WTC11 (cell line): ENCODE results near the gene WDPCP. TPM values are rescaled to one million over a fixed set of nuclear protein-coding genes. Genes with fewer than 3 reads are reported as not detected.
"Not testable (repeated sequence)": the region's sequence is repeated elsewhere in the genome, so short reads cannot be mapped to it uniquely, and the experiment has no call there.

Experiments used
- ATAC-seq: fragments of 200-7000 bp; cut with Tn5 transposase; 2 replicates; pipeline ENCODE4 v1.10.0; 2021; ENCODE audit warnings: mild to moderate bottlenecking, moderate library complexity
- CTCF ChIA-PET: fragments of 300-600 bp; sonication (Branson Sonifier 250); formaldehyde crosslinking; loops from one replicate; lab custom pipeline; 2021; ENCODE audit warnings: antibody characterized with exemption; lab: Charles Lee
- POLR2A ChIA-PET: fragments of 350-600 bp; sonication (Branson Sonifier 250); formaldehyde crosslinking; loops from one replicate; lab custom pipeline; 2021; ENCODE audit warnings: antibody characterized with exemption; lab: Charles Lee
- DNase-seq: peaks from one replicate; pipeline ENCODE4 v3.0.0; 2021; ENCODE audit warnings: low spot score
- H3K27ac Mint-ChIP-seq: 2 replicates; pipeline ENCODE4 v1.8.0; 2021; ENCODE audit warnings: mixed read lengths
- H3K27me3 Mint-ChIP-seq: 2 replicates; pipeline ENCODE4 v1.8.0; 2021; ENCODE audit warnings: low read depth, mild to moderate bottlenecking, moderate library complexity, mixed read lengths
- H3K36me3 Mint-ChIP-seq: 2 replicates; pipeline ENCODE4 v1.8.0; 2021; ENCODE audit warnings: mixed read lengths
- H3K4me1 Mint-ChIP-seq: 2 replicates; pipeline ENCODE4 v1.8.0; 2022; ENCODE audit warnings: mixed read lengths
- H3K4me3 Mint-ChIP-seq: 2 replicates; pipeline ENCODE4 v1.8.0; 2021; ENCODE audit warnings: mild to moderate bottlenecking, moderate library complexity, mixed read lengths
- H3K9me3 Mint-ChIP-seq: 2 replicates; pipeline ENCODE4 v1.8.0; 2021; ENCODE audit warnings: mixed read lengths
- FOXJ3 ChIP-seq: sonication (generic); formaldehyde crosslinking; IDR thresholded peaks from 2 replicates; pipeline ENCODE4 v1.9.0; 2021; ENCODE audit warnings: missing genetic modification reagents, mild to moderate bottlenecking, borderline replicate concordance
- FOXK1 ChIP-seq: sonication (generic); formaldehyde crosslinking; IDR thresholded peaks from 2 replicates; pipeline ENCODE4 v1.8.0; 2022; ENCODE audit warnings: mild to moderate bottlenecking, moderate library complexity, missing genetic modification reagents
- NFE2L1 ChIP-seq: sonication (generic); formaldehyde crosslinking; IDR thresholded peaks from 2 replicates; pipeline ENCODE4 v1.8.1; 2023; ENCODE audit warnings: missing genetic modification reagents
- SP1 ChIP-seq: sonication (generic); formaldehyde crosslinking; conservative IDR thresholded peaks from 2 replicates; pipeline ENCODE4 v1.8.1; 2022; ENCODE audit warnings: missing genetic modification reagents
- ZNF232 ChIP-seq: sonication (generic); formaldehyde crosslinking; IDR thresholded peaks from 2 replicates; pipeline ENCODE4 v1.8.0; 2022; ENCODE audit warnings: mild to moderate bottlenecking, missing genetic modification reagents
- ZNF317 ChIP-seq: sonication (generic); formaldehyde crosslinking; IDR thresholded peaks from 2 replicates; pipeline ENCODE4 v1.8.1; 2023; ENCODE audit warnings: low read depth, mild to moderate bottlenecking, moderate library complexity, missing genetic modification reagents, borderline replicate concordance
- total RNA-seq: library from RNA; stranded (reverse); gene quantifications from 3 replicates; pipeline ENCODE4 v1.2.3, GENCODE V29; 2021
- TF ChIP-seq, protein P1 (sequence below): sonication (generic); formaldehyde crosslinking; IDR thresholded peaks from 2 replicates; pipeline ENCODE4 v1.8.1; 2023; ENCODE audit warnings: mild to moderate bottlenecking, missing genetic modification reagents, moderate library complexity
- TF ChIP-seq, protein P2 (sequence below): sonication (generic); formaldehyde crosslinking; IDR thresholded peaks from 2 replicates; pipeline ENCODE4 v1.8.0; 2022; ENCODE audit warnings: mild to moderate bottlenecking, missing genetic modification reagents
- TF ChIP-seq, protein P3 (sequence below): sonication (generic); formaldehyde crosslinking; IDR thresholded peaks from 2 replicates; pipeline ENCODE4 v1.8.1; 2023; ENCODE audit warnings: mild to moderate bottlenecking, missing genetic modification reagents, moderate library complexity
- TF ChIP-seq, protein P4 (sequence below): fragments of 250-450 bp; sonication (Bioruptor Pico); IDR thresholded peaks from 2 replicates; pipeline ENCODE4 v2.1.2; 2022; ENCODE audit warnings: mild to moderate bottlenecking, moderate library complexity
- TF ChIP-seq, protein P5 (sequence below): sonication (generic); formaldehyde crosslinking; IDR thresholded peaks from 2 replicates; pipeline ENCODE4 v1.8.1; 2023; ENCODE audit warnings: mild to moderate bottlenecking, moderate library complexity, missing genetic modification reagents
- TF ChIP-seq, protein P6 (sequence below): sonication (generic); formaldehyde crosslinking; IDR thresholded peaks from 2 replicates; pipeline ENCODE4 v1.8.0; 2023; ENCODE audit warnings: missing genetic modification reagents, mild to moderate bottlenecking, borderline replicate concordance

WDPCP gene
- total RNA-seq, 1 experiment from 2014 or later: 10.9 TPM

DNA sequence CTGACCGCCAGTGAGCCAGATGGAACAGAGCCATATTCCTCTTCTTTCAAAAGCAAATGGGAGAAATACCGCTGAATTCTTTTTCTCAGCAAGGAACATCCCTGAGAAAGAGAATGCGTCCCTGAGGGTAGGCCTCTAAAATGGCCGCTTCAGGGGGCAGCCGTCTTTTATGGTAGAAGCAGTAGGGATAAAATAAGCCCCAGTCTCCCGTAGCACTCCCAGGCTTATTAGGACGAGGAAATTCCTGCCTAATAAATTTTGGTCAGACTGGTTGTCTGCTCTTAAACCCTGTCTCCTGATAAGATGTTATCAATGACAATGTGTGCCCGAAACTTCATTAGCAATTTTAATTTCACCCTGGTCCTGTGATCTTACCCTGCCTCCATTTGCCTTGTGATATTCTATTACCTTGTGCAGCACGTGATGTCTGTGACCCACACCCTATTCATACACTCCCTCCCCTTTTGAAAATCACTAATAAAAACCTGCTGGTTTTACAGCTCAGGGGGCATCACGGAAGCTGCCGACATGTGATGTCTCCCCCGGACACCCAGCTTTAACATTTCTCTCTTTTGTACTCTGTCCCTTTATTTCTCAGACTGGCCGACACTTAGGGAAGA lies 14.4 kb downstream of the WDPCP start:
- TF ChIP-seq, protein P1, sequence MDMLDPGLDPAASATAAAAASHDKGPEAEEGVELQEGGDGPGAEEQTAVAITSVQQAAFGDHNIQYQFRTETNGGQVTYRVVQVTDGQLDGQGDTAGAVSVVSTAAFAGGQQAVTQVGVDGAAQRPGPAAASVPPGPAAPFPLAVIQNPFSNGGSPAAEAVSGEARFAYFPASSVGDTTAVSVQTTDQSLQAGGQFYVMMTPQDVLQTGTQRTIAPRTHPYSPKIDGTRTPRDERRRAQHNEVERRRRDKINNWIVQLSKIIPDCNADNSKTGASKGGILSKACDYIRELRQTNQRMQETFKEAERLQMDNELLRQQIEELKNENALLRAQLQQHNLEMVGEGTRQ (CRISPR knock-in tag): peak; percentile 92
- TF ChIP-seq, protein P2, sequence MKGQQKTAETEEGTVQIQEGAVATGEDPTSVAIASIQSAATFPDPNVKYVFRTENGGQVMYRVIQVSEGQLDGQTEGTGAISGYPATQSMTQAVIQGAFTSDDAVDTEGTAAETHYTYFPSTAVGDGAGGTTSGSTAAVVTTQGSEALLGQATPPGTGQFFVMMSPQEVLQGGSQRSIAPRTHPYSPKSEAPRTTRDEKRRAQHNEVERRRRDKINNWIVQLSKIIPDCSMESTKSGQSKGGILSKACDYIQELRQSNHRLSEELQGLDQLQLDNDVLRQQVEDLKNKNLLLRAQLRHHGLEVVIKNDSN (CRISPR knock-in tag): peak; percentile 93
- H3K27me3 Mint-ChIP-seq, POLR2A ChIA-PET, CTCF ChIA-PET, DNase-seq, ATAC-seq: not testable (repeated sequence)
- H3K4me1 Mint-ChIP-seq: peaks cover 33% of the 10 kb centered on the region
- peaks cover 26% of the 10 kb centered on the region for H3K9me3 Mint-ChIP-seq
- H3K4me3 Mint-ChIP-seq: peak overlapping the region; percentile 41
- H3K27ac Mint-ChIP-seq: peak overlapping the region; percentile 97
- H3K36me3 Mint-ChIP-seq: peaks cover 27% of the 10 kb centered on the region

DNA sequence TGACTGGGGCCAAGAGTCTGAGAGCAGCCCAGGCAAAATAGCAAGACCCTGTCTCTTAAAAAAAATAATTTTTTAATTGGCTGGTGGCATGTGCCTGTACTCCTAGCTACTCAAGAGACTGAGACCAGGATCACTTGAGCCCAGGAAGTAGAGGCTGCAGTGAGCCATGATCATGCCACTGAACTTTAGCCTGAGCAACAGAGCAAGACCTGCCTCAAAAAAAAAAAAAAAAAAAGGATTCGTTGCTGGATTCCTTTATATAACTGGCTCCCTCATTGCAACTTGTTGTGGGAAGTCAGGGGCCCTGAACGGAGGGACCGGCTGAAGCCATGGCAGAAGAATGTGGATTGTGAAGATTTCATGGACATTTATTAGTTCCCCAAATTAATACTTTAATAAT lies 15.3 kb downstream of the WDPCP start:
- Mint-ChIP-seq H3K9me3 (peaks cover 33% of the 10 kb centered on the region), H3K4me1 (peaks cover 26% of the 10 kb centered on the region), H3K27ac (peak overlapping the region; percentile 97), H3K36me3 (peaks cover 35% of the 10 kb centered on the region)
- H3K27me3 Mint-ChIP-seq, DNase-seq, ATAC-seq, H3K4me3 Mint-ChIP-seq, CTCF ChIA-PET, POLR2A ChIA-PET: not testable (repeated sequence)

DNA sequence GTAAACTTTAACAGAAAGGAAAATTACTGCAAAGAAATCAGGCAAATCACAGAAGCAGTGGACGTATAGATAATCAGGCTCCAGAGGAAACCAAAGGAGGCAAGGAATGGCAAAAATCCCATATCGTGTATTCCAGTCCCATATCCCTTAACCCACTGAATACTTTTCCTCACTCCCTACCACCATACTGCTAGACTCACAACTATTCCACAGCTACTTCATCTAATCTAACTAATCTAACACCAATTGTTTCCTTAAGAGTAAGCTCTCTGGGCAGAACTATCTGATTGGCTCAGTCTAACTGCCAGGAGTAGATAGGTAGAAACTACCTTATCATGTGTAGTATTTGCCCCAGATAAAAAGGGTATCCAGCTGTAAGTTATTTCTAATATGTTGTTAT lies 16.3 kb downstream of the WDPCP start:
- peaks cover 43% of the 10 kb centered on the region for H3K9me3 Mint-ChIP-seq
- POLR2A ChIA-PET: no interaction called here
- ATAC-seq: no peak
- no peak for DNase-seq
- H3K4me1 Mint-ChIP-seq: peaks cover 28% of the 10 kb centered on the region
- CTCF ChIA-PET: no interaction called here
- TF ChIP-seq ZNF317 (CRISPR knock-in tag) (no peak), NFE2L1 (CRISPR knock-in tag) (no peak), FOXJ3 (CRISPR knock-in tag) (no peak), ZNF232 (CRISPR knock-in tag) (no peak), FOXK1 (CRISPR knock-in tag) (no peak), SP1 (CRISPR knock-in tag) (no peak)
- TF ChIP-seq, protein P3, sequence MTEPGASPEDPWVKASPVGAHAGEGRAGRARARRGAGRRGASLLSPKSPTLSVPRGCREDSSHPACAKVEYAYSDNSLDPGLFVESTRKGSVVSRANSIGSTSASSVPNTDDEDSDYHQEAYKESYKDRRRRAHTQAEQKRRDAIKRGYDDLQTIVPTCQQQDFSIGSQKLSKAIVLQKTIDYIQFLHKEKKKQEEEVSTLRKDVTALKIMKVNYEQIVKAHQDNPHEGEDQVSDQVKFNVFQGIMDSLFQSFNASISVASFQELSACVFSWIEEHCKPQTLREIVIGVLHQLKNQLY (CRISPR knock-in tag): no peak
- TF ChIP-seq, protein P4, sequence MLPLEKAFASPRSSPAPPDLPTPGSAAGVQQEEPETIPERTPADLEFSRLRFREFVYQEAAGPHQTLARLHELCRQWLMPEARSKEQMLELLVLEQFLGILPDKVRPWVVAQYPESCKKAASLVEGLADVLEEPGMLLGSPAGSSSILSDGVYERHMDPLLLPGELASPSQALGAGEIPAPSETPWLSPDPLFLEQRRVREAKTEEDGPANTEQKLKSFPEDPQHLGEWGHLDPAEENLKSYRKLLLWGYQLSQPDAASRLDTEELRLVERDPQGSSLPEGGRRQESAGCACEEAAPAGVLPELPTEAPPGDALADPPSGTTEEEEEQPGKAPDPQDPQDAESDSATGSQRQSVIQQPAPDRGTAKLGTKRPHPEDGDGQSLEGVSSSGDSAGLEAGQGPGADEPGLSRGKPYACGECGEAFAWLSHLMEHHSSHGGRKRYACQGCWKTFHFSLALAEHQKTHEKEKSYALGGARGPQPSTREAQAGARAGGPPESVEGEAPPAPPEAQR (CRISPR knock-in tag): no peak
- TF ChIP-seq, protein P5, sequence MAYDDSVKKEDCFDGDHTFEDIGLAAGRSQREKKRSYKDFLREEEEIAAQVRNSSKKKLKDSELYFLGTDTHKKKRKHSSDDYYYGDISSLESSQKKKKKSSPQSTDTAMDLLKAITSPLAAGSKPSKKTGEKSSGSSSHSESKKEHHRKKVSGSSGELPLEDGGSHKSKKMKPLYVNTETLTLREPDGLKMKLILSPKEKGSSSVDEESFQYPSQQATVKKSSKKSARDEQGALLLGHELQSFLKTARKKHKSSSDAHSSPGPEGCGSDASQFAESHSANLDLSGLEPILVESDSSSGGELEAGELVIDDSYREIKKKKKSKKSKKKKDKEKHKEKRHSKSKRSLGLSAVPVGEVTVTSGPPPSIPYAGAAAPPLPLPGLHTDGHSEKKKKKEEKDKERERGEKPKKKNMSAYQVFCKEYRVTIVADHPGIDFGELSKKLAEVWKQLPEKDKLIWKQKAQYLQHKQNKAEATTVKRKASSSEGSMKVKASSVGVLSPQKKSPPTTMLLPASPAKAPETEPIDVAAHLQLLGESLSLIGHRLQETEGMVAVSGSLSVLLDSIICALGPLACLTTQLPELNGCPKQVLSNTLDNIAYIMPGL (CRISPR knock-in tag): no peak
- TF ChIP-seq, protein P6, sequence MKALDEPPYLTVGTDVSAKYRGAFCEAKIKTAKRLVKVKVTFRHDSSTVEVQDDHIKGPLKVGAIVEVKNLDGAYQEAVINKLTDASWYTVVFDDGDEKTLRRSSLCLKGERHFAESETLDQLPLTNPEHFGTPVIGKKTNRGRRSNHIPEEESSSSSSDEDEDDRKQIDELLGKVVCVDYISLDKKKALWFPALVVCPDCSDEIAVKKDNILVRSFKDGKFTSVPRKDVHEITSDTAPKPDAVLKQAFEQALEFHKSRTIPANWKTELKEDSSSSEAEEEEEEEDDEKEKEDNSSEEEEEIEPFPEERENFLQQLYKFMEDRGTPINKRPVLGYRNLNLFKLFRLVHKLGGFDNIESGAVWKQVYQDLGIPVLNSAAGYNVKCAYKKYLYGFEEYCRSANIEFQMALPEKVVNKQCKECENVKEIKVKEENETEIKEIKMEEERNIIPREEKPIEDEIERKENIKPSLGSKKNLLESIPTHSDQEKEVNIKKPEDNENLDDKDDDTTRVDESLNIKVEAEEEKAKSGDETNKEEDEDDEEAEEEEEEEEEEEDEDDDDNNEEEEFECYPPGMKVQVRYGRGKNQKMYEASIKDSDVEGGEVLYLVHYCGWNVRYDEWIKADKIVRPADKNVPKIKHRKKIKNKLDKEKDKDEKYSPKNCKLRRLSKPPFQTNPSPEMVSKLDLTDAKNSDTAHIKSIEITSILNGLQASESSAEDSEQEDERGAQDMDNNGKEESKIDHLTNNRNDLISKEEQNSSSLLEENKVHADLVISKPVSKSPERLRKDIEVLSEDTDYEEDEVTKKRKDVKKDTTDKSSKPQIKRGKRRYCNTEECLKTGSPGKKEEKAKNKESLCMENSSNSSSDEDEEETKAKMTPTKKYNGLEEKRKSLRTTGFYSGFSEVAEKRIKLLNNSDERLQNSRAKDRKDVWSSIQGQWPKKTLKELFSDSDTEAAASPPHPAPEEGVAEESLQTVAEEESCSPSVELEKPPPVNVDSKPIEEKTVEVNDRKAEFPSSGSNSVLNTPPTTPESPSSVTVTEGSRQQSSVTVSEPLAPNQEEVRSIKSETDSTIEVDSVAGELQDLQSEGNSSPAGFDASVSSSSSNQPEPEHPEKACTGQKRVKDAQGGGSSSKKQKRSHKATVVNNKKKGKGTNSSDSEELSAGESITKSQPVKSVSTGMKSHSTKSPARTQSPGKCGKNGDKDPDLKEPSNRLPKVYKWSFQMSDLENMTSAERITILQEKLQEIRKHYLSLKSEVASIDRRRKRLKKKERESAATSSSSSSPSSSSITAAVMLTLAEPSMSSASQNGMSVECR (CRISPR knock-in tag): no peak
- peak overlapping the region; percentile 95 for H3K27ac Mint-ChIP-seq
- H3K36me3 Mint-ChIP-seq: peaks cover 43% of the 10 kb centered on the region
- H3K4me3 Mint-ChIP-seq: no peak overlapping the region
- H3K27me3 Mint-ChIP-seq: no peaks in the 10 kb centered on the region
